ENCODE measurements around the gene SLC8A3.

The SLC8A3 gene

DNA sequence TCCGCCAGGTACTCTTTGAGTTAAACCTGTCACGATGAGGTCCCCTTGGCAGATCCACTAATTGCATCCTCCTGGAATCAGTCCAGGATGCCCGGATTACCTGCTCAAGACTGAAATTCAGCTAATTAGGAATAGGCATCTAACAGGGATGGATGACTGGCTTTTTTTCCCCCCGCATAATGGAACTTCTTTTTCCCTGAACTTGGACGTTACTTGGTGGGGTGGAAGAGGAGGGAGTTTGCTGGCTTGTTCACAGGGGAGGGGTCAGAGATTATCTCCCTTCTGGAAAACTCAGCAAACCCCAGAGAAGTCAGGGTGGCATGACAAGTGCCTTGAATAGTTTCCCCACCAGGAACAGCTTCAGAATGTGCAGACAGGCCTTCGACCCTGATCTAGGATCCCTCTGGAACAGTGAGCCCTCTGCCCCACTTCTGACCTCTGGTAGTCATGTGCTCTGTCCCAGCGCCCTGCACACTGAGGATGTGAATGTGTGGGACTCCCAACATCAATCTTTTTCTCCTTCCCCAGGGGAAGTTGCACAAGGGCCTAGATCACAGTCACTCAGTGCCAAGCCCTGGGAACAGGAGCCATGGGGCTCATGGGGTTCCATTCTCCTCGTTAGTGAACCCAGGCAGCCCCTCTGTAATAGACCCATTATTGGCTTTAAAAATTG is 167.1 kb downstream of the SLC8A3 start:
- TF ChIP-seq POLR2A (IDR thresholded peaks at IDR 0.05; ENCODE audit: extremely low read depth, insufficient read length) (no peak), MYC (IDR thresholded peaks at IDR 0.05; ENCODE audit: low read depth, low read length) (no peak)
- TF ChIP-seq, protein P1, sequence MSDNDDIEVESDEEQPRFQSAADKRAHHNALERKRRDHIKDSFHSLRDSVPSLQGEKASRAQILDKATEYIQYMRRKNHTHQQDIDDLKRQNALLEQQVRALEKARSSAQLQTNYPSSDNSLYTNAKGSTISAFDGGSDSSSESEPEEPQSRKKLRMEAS (IDR thresholded peaks at IDR 0.05; ENCODE audit: low read depth, low read length) = no peak
- TF ChIP-seq, protein P2, sequence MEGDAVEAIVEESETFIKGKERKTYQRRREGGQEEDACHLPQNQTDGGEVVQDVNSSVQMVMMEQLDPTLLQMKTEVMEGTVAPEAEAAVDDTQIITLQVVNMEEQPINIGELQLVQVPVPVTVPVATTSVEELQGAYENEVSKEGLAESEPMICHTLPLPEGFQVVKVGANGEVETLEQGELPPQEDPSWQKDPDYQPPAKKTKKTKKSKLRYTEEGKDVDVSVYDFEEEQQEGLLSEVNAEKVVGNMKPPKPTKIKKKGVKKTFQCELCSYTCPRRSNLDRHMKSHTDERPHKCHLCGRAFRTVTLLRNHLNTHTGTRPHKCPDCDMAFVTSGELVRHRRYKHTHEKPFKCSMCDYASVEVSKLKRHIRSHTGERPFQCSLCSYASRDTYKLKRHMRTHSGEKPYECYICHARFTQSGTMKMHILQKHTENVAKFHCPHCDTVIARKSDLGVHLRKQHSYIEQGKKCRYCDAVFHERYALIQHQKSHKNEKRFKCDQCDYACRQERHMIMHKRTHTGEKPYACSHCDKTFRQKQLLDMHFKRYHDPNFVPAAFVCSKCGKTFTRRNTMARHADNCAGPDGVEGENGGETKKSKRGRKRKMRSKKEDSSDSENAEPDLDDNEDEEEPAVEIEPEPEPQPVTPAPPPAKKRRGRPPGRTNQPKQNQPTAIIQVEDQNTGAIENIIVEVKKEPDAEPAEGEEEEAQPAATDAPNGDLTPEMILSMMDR (IDR thresholded peaks at IDR 0.05; ENCODE audit: low read depth, low read length) = no peak
- DNase-seq (ENCODE audit: low read depth) = no peak
- H3K4me3 ChIP-seq (ENCODE audit: low read depth, low read length) = no peak overlapping the region

DNA sequence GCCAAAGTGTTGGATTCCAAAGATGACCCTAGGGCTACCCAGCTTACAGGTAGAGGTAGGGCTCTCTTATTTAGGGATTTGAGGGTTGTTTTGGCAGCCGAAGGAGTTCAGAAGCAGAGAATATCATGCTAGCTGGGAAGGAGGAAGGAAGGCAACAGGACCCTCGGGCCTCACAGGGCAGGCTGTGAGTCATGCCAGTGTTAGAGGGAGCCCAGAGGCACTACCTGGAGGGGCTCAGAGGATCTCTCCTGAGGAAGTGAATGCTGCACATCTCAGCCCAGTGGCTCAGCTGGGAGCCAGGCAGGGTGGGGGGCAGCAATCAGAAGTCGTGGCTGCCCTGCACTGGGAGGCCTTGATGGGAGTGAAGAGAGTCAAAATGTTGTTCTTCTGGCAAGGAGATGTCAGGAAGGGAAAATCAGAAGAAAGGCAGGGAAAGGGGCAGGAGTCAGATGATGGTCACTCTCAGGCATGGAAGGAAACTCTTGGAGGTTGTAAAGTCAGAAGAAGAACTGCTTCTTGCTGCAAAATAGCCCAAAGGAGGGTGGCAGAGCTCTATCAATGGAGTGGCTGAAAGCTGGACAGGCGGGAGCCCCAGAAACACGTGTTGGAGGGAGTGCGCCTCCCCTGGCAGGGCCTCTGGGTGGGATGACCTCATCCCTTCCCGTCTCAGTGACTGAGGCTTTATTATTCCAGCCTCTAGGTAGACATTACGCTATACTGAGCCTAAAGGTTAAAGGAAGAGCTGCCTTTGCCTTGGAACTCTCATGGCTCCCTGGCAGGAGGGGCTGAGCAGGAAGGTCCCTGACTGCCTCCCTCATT is 168.2 kb downstream of the SLC8A3 start:
- DNase-seq (ENCODE audit: low read depth) = peak; percentile 80
- no peak for TF ChIP-seq POLR2A (IDR thresholded peaks at IDR 0.05; ENCODE audit: extremely low read depth, insufficient read length)
- TF ChIP-seq MYC (IDR thresholded peaks at IDR 0.05; ENCODE audit: low read depth, low read length) = no peak
- TF ChIP-seq, protein P2 (IDR thresholded peaks at IDR 0.05; ENCODE audit: low read depth, low read length) = no peak
- TF ChIP-seq, protein P1 (IDR thresholded peaks at IDR 0.05; ENCODE audit: low read depth, low read length) = no peak

DNA sequence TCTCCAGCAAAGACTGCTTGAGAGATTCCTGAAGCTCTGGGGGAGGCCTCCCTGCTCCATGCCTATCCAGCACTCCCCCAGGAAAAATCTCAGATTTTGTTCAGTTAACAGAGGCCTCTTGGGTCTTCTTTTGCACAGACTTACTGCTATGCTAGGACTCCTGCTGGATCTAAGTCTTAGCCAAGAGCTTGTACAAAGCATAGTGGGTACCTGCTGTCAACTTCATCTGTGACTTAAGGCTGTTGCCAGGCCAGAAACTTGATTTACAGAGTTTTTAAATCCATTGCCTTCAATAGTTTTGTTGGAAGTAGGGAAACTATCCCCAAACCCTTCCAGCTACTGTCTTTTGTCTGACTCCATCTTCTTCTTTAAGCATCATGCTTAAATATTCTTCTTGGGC is 169.1 kb downstream of the SLC8A3 start:
- no peak for DNase-seq (ENCODE audit: low read depth)
- no peak for TF ChIP-seq MYC (IDR thresholded peaks at IDR 0.05; ENCODE audit: low read depth, low read length)
- TF ChIP-seq, protein P1 (IDR thresholded peaks at IDR 0.05; ENCODE audit: low read depth, low read length) = no peak
- TF ChIP-seq POLR2A (IDR thresholded peaks at IDR 0.05; ENCODE audit: extremely low read depth, insufficient read length) = no peak
- TF ChIP-seq, protein P2 (IDR thresholded peaks at IDR 0.05; ENCODE audit: low read depth, low read length) = no peak
- no peak overlapping the region for H3K4me3 ChIP-seq (ENCODE audit: low read depth, low read length)

More for the DNA sequence above, 168.2 kb downstream of the SLC8A3 start:
- no peak overlapping the region for H3K4me3 ChIP-seq (ENCODE audit: low read depth, low read length)

DNA sequence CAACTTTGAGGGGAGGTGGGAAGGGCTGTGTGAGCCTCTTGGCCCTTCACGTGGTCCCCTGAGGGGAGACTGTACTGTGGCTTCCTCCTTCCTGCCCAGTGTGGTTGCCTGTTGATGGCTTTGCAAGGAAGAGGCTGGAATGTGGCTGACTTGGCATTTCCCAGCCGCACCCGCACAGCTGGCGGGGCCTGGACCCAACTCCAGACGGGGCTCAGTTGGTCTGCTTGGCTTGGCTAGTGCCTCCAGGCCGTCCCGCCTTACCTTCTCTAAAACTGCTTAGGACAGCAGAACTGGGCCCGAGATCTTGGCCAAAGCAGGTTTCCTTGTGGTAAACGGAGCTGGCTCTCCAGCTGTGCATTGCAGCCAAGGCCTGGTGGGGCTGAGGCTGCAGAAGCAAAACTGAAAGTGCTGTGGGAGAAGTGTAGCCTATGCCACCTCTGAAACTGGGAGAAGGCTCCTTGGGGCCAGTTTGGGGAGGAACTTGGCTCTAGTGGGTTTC is 170.0 kb downstream of the SLC8A3 start:
- peak overlapping the region; percentile 42 for H3K4me3 ChIP-seq (ENCODE audit: low read depth, low read length)
- peak; percentile 82 for DNase-seq (ENCODE audit: low read depth)
- TF ChIP-seq, protein P1 (IDR thresholded peaks at IDR 0.05; ENCODE audit: low read depth, low read length) = 0 out of 2 replicates have a peak, but pooled peaks have one; percentile 25
- TF ChIP-seq MYC (IDR thresholded peaks at IDR 0.05; ENCODE audit: low read depth, low read length) (no peak), POLR2A (IDR thresholded peaks at IDR 0.05; ENCODE audit: extremely low read depth, insufficient read length) (no peak)
- TF ChIP-seq, protein P2 (IDR thresholded peaks at IDR 0.05; ENCODE audit: low read depth, low read length) = no peak

DNA sequence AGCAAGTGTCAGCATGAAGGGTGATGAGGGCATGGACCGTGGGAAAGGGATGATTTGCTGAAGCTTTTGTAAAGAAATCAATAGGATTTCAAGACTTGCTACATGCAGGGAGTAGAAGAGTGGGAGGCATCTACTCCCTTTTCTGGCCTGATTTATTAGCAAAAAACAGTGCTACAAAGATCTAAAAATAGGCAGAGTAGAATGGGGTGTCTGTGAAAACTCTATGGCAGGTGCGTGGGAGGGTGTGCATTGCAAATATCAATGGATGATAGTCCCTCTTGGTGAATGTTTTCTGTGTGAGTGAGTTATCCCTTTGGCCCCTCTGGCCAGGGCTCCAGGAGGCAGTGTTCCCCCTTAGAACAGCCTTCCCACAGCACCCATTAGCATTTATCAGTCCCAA is 170.5 kb downstream of the SLC8A3 start:
- TF ChIP-seq POLR2A (IDR thresholded peaks at IDR 0.05; ENCODE audit: extremely low read depth, insufficient read length) (no peak), MYC (IDR thresholded peaks at IDR 0.05; ENCODE audit: low read depth, low read length) (no peak)
- TF ChIP-seq, protein P1 (IDR thresholded peaks at IDR 0.05; ENCODE audit: low read depth, low read length) = no peak
- TF ChIP-seq, protein P2 (IDR thresholded peaks at IDR 0.05; ENCODE audit: low read depth, low read length) = no peak
- H3K4me3 ChIP-seq (ENCODE audit: low read depth, low read length) = no peak overlapping the region
- no peak for DNase-seq (ENCODE audit: low read depth)
